KMS-11 (cell line): Measurements from ENCODE around the gene ACAP3.

Source experiments
- H2AFZ ChIP-seq: fragments of 200-600 bp; sonication (generic); 2 replicates; pipeline ENCODE4 v1.6.1; 2016; ENCODE audit warnings: antibody characterized with exemption, mixed run types, low read depth
- H3K27ac ChIP-seq: fragments of 200-600 bp; sonication (generic); 2 replicates; pipeline ENCODE4 v1.6.1; 2016; ENCODE audit warnings: mild to moderate bottlenecking, mixed run types
- H3K27me3 ChIP-seq: fragments of 200-600 bp; sonication (generic); 2 replicates; pipeline ENCODE4 v1.6.1; 2017; ENCODE audit warnings: mild to moderate bottlenecking, low read depth, mixed run types, moderate library complexity; ENCODE audit not compliant: insufficient read depth
- H3K36me3 ChIP-seq: fragments of 200-600 bp; sonication (generic); 2 replicates; pipeline ENCODE4 v1.6.1; 2017; ENCODE audit warnings: mild to moderate bottlenecking, mixed run types; ENCODE audit not compliant: insufficient read depth
- H3K4me1 ChIP-seq: fragments of 200-600 bp; sonication (generic); 2 replicates; pipeline ENCODE4 v1.6.1; 2016; ENCODE audit warnings: mild to moderate bottlenecking, low read depth, mixed run types; ENCODE audit not compliant: poor library complexity, severe bottlenecking
- H3K4me2 ChIP-seq: fragments of 200-600 bp; sonication (generic); 2 replicates; pipeline ENCODE4 v1.7.0; 2016; ENCODE audit warnings: mild to moderate bottlenecking, mixed run types
- H3K4me3 ChIP-seq: fragments of 200-600 bp; sonication (generic); IDR thresholded peaks from 2 replicates; pipeline ENCODE4 v1.6.1; 2017; ENCODE audit warnings: low read depth, low read length, mixed read lengths; ENCODE audit not compliant: insufficient read depth
- H3K79me2 ChIP-seq: fragments of 200-600 bp; sonication (generic); 2 replicates; pipeline ENCODE4 v1.6.1; 2016; ENCODE audit warnings: low read depth, mixed run types; ENCODE audit not compliant: insufficient read depth
- H3K9ac ChIP-seq: fragments of 200-600 bp; sonication (generic); 2 replicates; pipeline ENCODE4 v1.6.1; 2016; ENCODE audit warnings: mild to moderate bottlenecking, mixed run types
- H4K20me1 ChIP-seq: fragments of 200-600 bp; sonication (generic); 2 replicates; pipeline ENCODE4 v1.6.1; 2016; ENCODE audit warnings: mild to moderate bottlenecking, mixed run types; ENCODE audit not compliant: insufficient read depth
- TF ChIP-seq, protein P1 (sequence below): fragments of 200-600 bp; sonication (generic); conservative IDR thresholded peaks from 2 replicates; pipeline ENCODE4 v1.6.1; 2017; ENCODE audit warnings: low read depth, mild to moderate bottlenecking, antibody characterized with exemption, low read length, moderate library complexity, mixed read lengths

ACAP3 gene

DNA sequence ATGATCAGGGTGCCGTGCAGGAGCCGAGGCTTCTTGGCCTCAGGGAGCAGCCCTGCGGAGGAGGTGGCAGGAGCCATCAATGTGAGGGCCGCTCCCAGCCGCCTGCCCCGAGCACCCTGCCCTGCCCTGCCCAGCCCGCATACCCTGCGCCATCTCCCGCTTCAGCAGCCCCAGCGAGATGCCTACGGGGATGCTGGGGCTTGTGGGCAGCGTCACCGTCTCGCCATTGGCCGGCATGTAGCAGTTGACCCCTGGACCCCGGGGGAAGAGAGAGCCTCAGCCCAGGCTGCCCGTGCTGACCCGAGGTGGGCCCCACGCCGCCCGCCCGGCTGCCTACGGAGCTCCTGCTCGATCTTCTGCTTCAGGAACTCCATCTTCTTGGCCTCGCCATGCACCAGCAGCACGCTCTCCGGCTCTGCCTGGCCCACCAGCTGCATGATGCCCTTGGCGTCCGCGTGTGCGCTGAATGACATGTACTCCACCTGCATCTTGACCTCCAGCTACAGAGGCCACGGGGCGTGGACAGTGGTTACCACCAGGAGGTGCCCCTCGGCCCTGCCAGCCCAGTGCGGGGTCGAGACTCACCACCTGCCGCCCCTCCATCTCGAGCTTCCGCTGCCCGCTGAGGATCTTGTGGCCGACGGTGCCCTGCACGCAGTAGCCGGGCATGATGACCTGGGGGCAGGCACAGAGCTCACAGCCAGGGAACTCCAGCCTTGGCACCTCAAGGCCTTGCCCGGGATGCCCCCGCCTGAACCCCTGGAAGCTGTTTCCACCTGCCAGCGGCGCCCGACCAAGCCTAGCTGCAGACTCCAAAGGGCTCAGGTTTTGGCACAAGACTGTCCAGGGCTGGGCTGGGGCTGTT is 5.0 kb upstream of the ACAP3 start:
- H3K4me1 ChIP-seq = no peaks in the 10 kb centered on the region
- no peaks in the 10 kb centered on the region for H4K20me1 ChIP-seq
- TF ChIP-seq, protein P1, sequence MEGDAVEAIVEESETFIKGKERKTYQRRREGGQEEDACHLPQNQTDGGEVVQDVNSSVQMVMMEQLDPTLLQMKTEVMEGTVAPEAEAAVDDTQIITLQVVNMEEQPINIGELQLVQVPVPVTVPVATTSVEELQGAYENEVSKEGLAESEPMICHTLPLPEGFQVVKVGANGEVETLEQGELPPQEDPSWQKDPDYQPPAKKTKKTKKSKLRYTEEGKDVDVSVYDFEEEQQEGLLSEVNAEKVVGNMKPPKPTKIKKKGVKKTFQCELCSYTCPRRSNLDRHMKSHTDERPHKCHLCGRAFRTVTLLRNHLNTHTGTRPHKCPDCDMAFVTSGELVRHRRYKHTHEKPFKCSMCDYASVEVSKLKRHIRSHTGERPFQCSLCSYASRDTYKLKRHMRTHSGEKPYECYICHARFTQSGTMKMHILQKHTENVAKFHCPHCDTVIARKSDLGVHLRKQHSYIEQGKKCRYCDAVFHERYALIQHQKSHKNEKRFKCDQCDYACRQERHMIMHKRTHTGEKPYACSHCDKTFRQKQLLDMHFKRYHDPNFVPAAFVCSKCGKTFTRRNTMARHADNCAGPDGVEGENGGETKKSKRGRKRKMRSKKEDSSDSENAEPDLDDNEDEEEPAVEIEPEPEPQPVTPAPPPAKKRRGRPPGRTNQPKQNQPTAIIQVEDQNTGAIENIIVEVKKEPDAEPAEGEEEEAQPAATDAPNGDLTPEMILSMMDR = no peak
- no peaks in the 10 kb centered on the region; the same call in 1 of the 2 replicates for H3K36me3 ChIP-seq
- H3K27me3 ChIP-seq = no peaks in the 10 kb centered on the region
- no peak overlapping the region for H3K27ac ChIP-seq
- H3K4me2 ChIP-seq = no peak overlapping the region
- H3K4me3 ChIP-seq = no peak overlapping the region
- no peak overlapping the region for H3K9ac ChIP-seq
- H3K79me2 ChIP-seq = peaks cover 12% of the 10 kb centered on the region; the same call in 1 of the 2 replicates
- no peak overlapping the region for H2AFZ ChIP-seq

DNA sequence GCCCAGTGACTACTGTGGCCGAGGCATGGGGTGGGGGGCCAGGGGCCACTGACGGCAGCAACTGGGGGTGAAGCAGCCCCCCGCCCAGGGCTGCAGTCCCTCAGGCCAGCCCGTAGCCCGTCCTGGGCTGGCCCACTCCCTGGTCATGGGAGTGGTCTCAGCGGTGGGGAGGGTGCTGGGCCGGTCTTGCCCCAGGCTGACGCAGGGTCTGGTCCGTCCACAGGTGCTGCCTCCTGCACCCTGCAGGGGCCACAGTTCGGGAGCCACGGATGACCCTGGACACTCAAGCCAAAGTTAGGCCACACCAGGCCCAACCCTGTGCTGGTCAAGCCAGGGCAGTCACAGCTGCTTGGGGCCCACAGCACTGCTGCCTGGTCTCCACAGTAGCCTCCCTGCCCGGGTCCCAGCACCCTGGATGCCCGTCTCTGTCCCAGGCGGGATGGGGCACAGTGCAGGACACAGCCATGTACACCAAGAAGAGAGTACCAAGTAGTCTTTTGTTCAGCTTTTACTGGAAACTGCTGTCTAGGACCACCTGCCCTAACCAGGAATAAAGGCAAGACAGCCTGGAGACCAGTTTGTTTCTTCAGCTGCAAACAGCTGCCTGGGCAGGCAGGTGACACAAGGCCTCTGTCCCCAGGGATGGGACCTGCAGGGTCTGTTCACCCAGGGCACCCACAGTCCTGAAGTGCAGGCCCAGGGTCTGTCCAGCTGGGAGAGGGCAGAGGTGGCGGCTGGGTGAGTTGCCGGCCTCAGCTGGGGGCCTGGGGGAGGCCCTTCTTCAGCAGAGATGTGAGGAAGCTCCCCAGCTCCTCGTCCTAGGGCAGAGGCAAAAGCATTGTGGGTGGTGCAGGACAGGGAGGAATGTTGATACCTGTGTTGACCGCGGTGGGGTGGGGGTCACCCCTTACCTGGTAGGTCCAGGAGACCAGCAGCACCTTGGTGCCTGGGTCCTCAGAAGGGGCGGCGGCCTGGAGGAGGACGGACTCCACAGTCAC is 3.7 kb upstream of the ACAP3 start:
- Histone ChIP-seq H3K9ac (no peak overlapping the region), H3K4me3 (no peak overlapping the region), H2AFZ (no peak overlapping the region), H3K4me2 (no peak overlapping the region), H3K36me3 (no peaks in the 10 kb centered on the region), H3K27me3 (no peaks in the 10 kb centered on the region), H3K79me2 (peaks cover 22% of the 10 kb centered on the region), H4K20me1 (no peaks in the 10 kb centered on the region), H3K4me1 (no peaks in the 10 kb centered on the region), H3K27ac (no peak overlapping the region)
- TF ChIP-seq, protein P1 = no peak

DNA sequence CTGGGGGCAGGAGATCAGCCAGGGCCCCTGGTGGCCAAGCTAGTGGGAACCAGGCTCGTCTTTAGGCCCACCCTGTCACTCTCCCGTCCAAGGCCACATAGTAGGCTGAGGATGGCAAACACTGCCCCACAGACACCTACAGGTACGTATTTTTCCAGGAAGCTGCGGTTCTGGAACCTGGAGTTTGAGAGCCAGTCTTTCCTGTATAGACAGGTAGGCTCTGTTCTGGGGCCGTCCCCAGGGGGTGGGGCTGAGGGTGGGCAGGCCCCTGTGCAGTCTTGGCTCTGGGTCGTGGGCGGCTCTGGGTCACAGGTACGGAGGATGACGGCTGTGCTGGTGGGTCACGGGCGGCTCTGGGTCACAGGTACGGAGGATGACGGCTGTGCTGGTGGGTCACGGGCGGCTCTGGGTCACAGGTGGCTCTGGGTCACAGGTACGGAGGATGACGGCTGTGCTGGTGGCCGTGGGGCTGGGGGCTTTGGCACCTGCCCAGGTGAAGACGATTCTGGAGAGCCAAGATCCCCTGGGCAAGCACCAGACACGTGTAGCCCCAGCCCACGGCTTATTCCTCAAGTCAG is 2.8 kb upstream of the ACAP3 start:
- Histone ChIP-seq H3K4me2 (no peak overlapping the region), H3K9ac (no peak overlapping the region), H3K4me3 (no peak overlapping the region), H3K79me2 (peaks cover 28% of the 10 kb centered on the region), H3K4me1 (peaks cover 5% of the 10 kb centered on the region), H3K36me3 (no peaks in the 10 kb centered on the region), H2AFZ (no peak overlapping the region), H4K20me1 (no peaks in the 10 kb centered on the region), H3K27ac (no peak overlapping the region), H3K27me3 (no peaks in the 10 kb centered on the region)
- TF ChIP-seq, protein P1 = no peak

DNA sequence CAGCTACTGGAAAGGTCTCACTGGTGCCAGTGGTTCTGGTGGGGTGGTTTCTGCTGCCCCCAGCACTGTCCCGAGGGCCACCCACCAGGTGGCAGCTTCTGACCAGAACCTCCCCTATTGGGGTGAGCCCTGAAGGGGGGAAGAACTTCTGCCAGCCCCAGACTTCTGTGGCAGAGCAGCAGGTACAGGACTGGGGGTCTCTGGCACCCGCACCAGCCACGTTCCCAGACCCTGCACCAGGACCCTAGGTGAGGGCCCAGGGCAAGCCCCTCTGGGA is 2.3 kb upstream of the ACAP3 start:
- TF ChIP-seq, protein P1 = no peak
- no peak overlapping the region for H3K4me3 ChIP-seq
- peaks cover 28% of the 10 kb centered on the region for H3K79me2 ChIP-seq
- peaks cover 9% of the 10 kb centered on the region for H3K4me1 ChIP-seq
- H3K9ac ChIP-seq = no peak overlapping the region
- H2AFZ ChIP-seq = no peak overlapping the region
- no peaks in the 10 kb centered on the region for H3K36me3 ChIP-seq
- H3K4me2 ChIP-seq = peak overlapping the region; percentile 80; the same call in 1 of the 2 replicates
- H4K20me1 ChIP-seq = no peaks in the 10 kb centered on the region
- no peaks in the 10 kb centered on the region for H3K27me3 ChIP-seq
- no peak overlapping the region for H3K27ac ChIP-seq
